ENCODE results near the gene RTN4R. TPM values are rescaled to one million over a fixed set of nuclear protein-coding genes. Genes with fewer than 3 reads are reported as not detected.

Gene RTN4R
- total and polyA plus RNA-seq, 2 experiments from 2014 or later = 10.6 to 38.4 TPM

DNA sequence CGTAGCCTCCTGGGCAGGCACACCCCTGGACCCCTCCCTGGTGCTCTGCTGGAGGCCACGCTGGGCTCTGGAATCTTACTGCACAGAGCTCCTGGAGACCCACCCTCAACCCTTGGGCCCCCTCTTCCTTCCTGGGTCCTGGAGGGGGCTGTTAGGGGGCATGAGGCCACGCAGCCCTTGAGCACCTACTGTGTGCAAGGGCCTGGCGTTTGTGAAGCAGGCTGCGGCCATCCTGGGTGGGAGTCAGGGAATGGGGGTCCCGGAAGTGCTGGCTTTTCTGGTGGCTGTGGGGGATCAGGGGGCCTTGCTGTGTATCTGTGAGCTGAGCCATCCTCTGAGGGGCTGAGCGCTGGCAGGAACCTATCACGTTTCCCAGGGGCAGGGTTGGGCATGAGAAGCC is 76.3 kb downstream of the RTN4R start:
- TF ChIP-seq, protein P1, sequence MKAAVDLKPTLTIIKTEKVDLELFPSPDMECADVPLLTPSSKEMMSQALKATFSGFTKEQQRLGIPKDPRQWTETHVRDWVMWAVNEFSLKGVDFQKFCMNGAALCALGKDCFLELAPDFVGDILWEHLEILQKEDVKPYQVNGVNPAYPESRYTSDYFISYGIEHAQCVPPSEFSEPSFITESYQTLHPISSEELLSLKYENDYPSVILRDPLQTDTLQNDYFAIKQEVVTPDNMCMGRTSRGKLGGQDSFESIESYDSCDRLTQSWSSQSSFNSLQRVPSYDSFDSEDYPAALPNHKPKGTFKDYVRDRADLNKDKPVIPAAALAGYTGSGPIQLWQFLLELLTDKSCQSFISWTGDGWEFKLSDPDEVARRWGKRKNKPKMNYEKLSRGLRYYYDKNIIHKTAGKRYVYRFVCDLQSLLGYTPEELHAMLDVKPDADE (IDR thresholded peaks at IDR 0.05) = no peak
- TF ChIP-seq ZNF114 (CRISPR knock-in tag; IDR thresholded peaks at IDR 0.05) (no peak), POLR2AphosphoS5 (IDR thresholded peaks at IDR 0.05; ENCODE audit: low read depth) (no peak), STAT1 (IDR thresholded peaks at IDR 0.05; ENCODE audit: unreplicated experiment) (no peak), NANOG (IDR thresholded peaks at IDR 0.05; ENCODE audit: borderline replicate concordance) (no peak), JUNB (IDR thresholded peaks at IDR 0.05; ENCODE audit: unreplicated experiment) (no peak), ZNF331 (CRISPR knock-in tag; IDR thresholded peaks at IDR 0.05; ENCODE audit: low read depth) (no peak), EZH2 (IDR thresholded peaks at IDR 0.05; ENCODE audit: low read depth, unreplicated experiment) (no peak)
- TF ChIP-seq, protein P2, sequence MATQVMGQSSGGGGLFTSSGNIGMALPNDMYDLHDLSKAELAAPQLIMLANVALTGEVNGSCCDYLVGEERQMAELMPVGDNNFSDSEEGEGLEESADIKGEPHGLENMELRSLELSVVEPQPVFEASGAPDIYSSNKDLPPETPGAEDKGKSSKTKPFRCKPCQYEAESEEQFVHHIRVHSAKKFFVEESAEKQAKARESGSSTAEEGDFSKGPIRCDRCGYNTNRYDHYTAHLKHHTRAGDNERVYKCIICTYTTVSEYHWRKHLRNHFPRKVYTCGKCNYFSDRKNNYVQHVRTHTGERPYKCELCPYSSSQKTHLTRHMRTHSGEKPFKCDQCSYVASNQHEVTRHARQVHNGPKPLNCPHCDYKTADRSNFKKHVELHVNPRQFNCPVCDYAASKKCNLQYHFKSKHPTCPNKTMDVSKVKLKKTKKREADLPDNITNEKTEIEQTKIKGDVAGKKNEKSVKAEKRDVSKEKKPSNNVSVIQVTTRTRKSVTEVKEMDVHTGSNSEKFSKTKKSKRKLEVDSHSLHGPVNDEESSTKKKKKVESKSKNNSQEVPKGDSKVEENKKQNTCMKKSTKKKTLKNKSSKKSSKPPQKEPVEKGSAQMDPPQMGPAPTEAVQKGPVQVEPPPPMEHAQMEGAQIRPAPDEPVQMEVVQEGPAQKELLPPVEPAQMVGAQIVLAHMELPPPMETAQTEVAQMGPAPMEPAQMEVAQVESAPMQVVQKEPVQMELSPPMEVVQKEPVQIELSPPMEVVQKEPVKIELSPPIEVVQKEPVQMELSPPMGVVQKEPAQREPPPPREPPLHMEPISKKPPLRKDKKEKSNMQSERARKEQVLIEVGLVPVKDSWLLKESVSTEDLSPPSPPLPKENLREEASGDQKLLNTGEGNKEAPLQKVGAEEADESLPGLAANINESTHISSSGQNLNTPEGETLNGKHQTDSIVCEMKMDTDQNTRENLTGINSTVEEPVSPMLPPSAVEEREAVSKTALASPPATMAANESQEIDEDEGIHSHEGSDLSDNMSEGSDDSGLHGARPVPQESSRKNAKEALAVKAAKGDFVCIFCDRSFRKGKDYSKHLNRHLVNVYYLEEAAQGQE (IDR thresholded peaks at IDR 0.05; ENCODE audit: unreplicated experiment) = no peak
- TF ChIP-seq, protein P3, sequence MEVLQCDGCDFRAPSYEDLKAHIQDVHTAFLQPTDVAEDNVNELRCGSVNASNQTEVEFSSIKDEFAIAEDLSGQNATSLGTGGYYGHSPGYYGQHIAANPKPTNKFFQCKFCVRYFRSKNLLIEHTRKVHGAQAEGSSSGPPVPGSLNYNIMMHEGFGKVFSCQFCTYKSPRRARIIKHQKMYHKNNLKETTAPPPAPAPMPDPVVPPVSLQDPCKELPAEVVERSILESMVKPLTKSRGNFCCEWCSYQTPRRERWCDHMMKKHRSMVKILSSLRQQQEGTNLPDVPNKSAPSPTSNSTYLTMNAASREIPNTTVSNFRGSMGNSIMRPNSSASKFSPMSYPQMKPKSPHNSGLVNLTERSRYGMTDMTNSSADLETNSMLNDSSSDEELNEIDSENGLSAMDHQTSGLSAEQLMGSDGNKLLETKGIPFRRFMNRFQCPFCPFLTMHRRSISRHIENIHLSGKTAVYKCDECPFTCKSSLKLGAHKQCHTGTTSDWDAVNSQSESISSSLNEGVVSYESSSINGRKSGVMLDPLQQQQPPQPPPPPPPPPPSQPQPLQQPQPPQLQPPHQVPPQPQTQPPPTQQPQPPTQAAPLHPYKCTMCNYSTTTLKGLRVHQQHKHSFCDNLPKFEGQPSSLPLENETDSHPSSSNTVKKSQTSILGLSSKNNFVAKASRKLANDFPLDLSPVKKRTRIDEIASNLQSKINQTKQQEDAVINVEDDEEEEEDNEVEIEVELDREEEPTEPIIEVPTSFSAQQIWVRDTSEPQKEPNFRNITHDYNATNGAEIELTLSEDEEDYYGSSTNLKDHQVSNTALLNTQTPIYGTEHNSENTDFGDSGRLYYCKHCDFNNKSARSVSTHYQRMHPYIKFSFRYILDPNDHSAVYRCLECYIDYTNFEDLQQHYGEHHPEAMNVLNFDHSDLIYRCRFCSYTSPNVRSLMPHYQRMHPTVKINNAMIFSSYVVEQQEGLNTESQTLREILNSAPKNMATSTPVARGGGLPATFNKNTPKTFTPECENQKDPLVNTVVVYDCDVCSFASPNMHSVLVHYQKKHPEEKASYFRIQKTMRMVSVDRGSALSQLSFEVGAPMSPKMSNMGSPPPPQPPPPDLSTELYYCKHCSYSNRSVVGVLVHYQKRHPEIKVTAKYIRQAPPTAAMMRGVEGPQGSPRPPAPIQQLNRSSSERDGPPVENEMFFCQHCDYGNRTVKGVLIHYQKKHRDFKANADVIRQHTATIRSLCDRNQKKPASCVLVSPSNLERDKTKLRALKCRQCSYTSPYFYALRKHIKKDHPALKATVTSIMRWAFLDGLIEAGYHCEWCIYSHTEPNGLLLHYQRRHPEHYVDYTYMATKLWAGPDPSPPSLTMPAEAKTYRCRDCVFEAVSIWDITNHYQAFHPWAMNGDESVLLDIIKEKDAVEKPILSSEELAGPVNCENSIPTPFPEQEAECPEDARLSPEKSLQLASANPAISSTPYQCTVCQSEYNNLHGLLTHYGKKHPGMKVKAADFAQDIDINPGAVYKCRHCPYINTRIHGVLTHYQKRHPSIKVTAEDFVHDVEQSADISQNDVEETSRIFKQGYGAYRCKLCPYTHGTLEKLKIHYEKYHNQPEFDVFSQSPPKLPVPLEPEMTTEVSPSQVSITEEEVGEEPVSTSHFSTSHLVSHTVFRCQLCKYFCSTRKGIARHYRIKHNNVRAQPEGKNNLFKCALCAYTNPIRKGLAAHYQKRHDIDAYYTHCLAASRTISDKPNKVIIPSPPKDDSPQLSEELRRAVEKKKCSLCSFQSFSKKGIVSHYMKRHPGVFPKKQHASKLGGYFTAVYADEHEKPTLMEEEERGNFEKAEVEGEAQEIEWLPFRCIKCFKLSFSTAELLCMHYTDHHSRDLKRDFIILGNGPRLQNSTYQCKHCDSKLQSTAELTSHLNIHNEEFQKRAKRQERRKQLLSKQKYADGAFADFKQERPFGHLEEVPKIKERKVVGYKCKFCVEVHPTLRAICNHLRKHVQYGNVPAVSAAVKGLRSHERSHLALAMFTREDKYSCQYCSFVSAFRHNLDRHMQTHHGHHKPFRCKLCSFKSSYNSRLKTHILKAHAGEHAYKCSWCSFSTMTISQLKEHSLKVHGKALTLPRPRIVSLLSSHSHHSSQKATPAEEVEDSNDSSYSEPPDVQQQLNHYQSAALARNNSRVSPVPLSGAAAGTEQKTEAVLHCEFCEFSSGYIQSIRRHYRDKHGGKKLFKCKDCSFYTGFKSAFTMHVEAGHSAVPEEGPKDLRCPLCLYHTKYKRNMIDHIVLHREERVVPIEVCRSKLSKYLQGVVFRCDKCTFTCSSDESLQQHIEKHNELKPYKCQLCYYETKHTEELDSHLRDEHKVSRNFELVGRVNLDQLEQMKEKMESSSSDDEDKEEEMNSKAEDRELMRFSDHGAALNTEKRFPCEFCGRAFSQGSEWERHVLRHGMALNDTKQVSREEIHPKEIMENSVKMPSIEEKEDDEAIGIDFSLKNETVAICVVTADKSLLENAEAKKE (CRISPR knock-in tag; IDR thresholded peaks at IDR 0.05) = no peak
- TF ChIP-seq, protein P4, sequence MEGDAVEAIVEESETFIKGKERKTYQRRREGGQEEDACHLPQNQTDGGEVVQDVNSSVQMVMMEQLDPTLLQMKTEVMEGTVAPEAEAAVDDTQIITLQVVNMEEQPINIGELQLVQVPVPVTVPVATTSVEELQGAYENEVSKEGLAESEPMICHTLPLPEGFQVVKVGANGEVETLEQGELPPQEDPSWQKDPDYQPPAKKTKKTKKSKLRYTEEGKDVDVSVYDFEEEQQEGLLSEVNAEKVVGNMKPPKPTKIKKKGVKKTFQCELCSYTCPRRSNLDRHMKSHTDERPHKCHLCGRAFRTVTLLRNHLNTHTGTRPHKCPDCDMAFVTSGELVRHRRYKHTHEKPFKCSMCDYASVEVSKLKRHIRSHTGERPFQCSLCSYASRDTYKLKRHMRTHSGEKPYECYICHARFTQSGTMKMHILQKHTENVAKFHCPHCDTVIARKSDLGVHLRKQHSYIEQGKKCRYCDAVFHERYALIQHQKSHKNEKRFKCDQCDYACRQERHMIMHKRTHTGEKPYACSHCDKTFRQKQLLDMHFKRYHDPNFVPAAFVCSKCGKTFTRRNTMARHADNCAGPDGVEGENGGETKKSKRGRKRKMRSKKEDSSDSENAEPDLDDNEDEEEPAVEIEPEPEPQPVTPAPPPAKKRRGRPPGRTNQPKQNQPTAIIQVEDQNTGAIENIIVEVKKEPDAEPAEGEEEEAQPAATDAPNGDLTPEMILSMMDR (conservative IDR thresholded peaks at IDR 0.05; ENCODE audit: low read depth in 2 of 2) = no peak
- no peak overlapping the region for H3K4me3 Mint-ChIP-seq
- Histone ChIP-seq H4K20me1 (replicated peaks; ENCODE audit: insufficient read depth) (no peaks in the 10 kb centered on the region), H3K36me3 (ENCODE audit: insufficient read depth) (no peaks in the 10 kb centered on the region), H3F3A (replicated peaks; ENCODE audit: low read depth) (no peaks in the 10 kb centered on the region), H3K27me3 (ENCODE audit: insufficient read depth) (no peaks in the 10 kb centered on the region), H3K27ac (ENCODE audit: low read depth) (no peak overlapping the region), H2AFZ (no peak overlapping the region), H3K79me2 (replicated peaks; ENCODE audit: insufficient read depth) (no peaks in the 10 kb centered on the region), H3K9me2 (ENCODE audit: insufficient read depth) (no peaks in the 10 kb centered on the region), H3K4me2 (no peak overlapping the region), H3K4me1 (ENCODE audit: insufficient read depth) (no peaks in the 10 kb centered on the region), H3K4me3 (no peak overlapping the region)
- peaks cover under 1% of the 10 kb centered on the region; the same call in 2 of the 3 replicates for H3K4me1 Mint-ChIP-seq
- H3K36me3 Mint-ChIP-seq (ENCODE audit: low read depth) = no peaks in the 10 kb centered on the region
- no peaks in the 10 kb centered on the region for H3K9me3 Mint-ChIP-seq
- DNase-seq (ENCODE audit: low spot score) (no peak), ATAC-seq (no peak)
- H3K27ac Mint-ChIP-seq = no peak overlapping the region
- peaks cover 6% of the 10 kb centered on the region for H3K27me3 Mint-ChIP-seq (ENCODE audit: insufficient read depth, low read depth, poor library complexity)
